HG02642 (cell line): Measurements from ENCODE around the gene CAPRIN1.
"Not testable (repeated sequence)": the region's sequence is repeated elsewhere in the genome, so short reads cannot be mapped to it uniquely, and the experiment has no call there.

Experiments used
- ATAC-seq: cut with Tn5 transposase; IDR thresholded peaks from one replicate; pipeline ENCODE4 v1.9.1; 2021; ENCODE audit warnings: mild to moderate bottlenecking; ENCODE audit not compliant: unreplicated experiment, poor library complexity

CAPRIN1 gene

DNA sequence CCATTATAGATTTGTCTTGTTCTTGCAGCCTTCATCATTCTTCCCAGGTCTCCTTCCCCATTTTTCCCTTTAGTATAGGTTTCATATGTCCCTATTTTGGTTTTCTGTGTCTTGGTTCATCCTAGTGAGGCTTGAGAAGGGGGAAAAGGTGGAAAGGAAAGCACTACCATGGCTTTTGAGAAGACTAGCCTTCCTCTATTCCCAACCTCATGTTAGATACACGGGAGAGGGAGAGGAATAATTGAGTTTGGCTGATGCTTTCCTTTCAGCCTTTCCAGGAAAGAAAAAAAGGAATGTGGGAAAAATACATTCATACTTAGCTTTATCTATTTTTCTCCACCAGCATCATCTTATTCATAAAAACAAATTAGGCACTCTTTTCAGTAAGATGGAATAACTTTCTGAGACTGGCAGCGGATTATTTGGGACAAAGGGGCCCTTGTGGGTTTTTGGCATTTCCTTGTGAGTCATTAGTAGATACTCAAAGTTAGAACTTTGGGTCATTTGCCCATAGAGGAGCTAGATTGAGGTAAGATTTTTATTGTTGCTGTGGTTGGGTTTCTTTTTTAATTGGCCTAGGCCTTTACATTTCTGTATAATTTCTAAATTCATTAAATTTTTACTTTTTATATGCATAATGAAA lies 23.8 kb downstream of the CAPRIN1 start:
- ATAC-seq: no peak

DNA sequence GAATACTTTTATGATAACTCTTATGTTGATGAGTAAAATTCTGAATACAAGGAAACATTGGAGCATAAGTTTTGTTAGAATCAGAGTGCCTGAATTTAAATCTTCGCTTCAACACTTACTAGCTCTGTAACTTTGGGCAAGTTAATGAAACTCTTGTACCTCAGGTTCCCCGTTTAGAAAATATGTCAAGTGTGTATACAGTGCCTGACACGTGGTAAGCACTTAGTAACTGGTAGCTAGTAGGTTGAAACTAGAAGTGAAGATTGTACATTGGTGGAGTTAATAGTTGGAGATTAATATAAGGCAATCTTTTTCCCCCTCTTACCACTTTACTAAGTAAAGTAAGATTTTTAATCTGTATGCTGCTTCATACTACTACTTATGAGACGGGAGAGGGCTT lies 29.1 kb downstream of the CAPRIN1 start:
- no peak for ATAC-seq

DNA sequence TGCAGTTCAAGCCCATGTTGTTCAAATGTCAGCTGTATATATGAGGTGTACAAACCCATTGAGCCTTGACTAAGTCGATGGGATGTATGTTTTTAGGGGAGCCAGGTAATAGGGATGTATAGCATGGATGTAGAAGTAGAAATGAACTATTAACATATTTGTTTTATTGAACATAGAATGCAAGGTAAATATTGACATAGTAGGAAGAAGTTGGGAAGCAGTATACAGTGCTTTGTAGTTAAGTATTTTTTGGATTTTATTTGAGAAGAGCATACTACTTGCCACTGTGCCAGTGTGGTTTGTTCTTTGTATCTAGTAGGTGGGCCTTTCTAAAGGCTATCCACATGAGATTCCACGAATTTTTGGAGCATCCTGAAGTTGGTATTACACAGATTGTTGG lies 33.1 kb downstream of the CAPRIN1 start:
- ATAC-seq: no peak

DNA sequence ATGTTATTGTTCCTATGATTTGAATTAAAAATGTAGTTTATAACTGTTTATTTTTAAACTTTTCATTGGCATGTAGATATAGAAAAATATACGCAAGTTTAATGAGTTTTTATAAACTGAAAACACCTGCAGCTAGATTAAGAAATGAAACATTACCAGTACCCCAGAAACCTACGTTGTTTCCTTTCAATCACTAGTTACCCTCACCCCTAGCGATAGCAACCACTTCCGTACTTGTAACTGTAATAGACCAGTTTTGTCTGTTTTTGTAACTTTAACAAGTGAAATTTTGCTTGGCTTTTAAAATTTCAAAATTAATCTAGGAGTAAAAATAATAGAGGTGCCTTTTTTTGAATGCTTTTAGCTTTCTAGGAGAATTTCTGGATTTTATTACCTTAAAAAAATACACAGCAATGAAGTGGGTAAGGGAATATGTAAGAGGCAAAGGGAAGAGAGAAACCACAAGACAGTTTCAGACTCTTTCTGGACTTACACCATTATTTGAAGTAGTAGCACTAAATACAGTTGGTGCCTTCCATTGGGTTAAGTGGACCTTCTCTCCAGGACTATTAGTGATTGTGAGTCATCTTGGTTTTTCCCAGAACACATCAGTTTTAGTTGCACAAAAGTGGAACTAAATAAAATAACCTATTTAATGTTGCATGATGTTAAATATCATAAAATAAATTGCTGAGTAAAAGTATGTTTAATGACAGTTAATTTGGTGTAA lies 35.2 kb downstream of the CAPRIN1 start:
- no peak for ATAC-seq

DNA sequence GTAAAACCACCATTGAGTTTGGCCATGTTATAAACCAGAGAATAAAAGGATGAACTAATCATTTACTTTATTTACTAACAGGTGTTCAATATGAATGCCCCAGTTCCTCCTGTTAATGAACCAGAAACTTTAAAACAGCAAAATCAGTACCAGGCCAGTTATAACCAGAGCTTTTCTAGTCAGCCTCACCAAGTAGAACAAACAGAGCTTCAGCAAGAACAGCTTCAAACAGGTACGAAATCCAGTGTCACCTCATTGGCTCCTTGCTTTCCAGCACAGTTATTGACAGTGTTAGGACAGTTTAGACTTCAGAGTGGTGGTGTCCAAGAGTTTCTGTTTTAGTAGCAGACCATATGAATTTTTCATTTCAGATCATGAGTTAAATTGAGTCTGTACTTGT lies 40.3 kb downstream of the CAPRIN1 start:
- no peak for ATAC-seq

DNA sequence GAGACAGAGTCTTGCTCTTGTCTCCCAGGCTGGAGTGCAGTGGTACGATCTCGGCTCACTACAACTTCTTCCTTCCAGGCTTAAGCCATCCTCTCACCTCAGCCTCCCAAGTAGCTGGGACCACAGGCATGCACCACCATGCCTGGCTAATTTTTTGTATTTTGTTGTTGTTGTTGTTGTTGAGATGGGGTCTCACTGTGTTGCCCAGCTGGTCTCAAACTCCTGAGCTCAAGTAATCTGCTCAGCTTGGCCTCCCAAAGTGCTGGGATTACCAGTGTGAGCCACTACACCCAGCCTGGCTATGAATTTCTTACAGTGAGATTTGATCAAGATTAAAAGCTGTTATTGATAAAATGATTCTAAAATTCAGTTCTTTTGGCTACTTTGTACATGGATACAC lies 43.4 kb downstream of the CAPRIN1 start:
- ATAC-seq: not testable (repeated sequence)

DNA sequence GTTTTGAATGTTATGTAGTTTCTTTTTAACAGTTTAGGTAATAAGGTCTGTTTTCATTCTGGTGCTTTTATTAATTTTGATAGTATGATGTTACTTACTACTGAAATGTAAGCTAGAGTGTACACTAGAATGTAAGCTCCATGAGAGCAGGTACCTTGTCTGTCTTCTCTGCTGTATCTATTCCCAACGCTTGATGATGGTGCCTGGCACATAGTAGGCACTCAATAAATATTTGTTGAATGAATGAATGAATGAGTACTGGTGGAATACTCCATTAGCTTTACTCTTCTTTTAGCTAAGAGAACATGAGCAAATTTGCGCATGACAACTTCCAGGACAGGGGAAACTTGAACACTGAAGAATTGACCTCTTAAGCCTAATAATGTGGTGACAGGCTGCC lies 47.3 kb downstream of the CAPRIN1 start:
- no peak for ATAC-seq

DNA sequence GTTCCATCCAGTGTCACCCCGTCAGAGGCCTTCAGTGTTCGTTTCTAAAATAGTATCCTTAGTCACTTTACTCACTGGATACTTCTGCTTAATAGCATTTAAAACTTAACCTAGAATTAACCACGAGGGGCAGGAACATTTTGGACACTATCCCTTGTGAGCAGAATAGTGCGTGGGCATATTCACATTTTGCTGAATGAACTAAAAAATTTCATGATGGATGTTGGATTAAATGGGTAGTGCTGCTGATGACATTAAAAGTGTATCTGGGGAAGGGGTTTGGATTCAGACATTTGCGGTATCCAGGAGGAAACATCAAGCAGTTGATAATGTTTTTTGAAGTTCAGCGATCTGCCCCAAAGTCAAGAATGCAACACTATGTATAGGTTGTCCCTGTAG lies 53.1 kb downstream of the CAPRIN1 start:
- ATAC-seq: no peak

DNA sequence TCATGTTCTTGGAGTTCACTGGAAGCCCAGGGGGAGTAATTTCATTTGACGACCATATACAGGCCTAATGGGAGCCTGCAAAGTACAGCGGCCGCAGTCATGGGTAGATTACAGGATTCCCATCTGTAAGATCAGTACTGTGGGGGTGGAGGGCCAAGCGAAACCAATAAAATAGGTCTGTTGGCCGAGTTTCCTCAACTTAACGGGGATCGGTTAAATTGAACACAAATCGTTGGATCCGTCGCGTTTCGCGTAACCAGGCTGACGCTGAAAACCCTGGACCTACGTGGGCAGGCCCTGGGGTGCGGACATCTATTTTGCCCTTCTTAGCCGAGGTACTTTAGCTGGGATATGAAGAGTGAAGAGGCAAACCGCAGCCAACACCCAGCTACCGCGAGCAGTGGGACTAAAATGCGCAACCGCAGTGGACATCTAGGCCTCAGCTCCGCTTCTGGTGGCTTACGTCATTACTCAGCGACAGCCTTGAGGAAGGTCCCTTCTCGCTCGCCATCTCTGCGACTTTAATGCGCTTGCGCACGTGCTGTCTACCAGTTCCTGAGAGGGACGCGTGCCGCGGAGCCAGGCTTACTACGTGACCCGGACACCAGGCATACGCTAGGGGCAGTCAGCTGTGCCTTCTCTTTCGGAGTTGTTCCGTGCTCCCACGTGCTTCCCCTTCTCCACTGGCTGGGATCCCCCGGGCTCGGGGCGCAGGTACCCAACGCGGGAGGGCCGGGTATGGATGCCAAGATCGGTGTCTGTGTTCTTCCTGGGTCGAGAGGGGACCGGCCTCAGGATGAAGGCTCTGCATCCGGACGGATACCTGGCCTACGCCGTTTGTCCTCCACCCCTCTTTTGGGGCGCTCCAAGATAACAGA lies 53.8 kb downstream of the CAPRIN1 start, which contains the start of gene NAT10:
Gene NAT10 (plus strand): TSS at position 551 of the 878 bp plus-strand sequence. CDS start 2,597 bp downstream, outside the sequence.
- ATAC-seq: peak; percentile 92

DNA sequence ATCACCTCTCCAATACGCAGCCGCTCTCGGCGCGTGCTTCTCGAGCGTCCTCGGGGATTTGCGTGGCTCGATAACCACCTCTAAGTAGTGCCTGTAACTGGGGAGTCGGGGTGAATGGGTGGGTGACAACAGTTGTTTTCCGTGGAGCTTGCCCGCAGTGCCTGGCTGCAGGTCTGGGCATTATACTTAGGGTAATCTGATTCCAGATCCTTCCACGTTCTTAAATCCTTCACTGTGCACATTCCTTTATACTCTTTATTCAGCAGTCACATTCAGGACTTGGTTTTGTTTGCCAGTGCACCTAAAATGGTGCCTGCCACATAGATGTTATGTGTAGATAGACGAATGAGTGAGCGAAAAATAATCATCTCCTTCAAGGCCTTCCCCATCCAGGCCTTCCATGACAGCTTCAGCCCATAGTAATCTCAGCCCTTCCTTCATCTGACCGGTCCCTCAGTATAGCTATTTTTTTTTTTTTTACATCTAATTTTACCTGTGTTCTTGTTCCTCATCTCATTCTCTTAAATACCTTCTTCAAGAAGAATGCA lies 54.5 kb downstream of the CAPRIN1 start:
- ATAC-seq: no peak

DNA sequence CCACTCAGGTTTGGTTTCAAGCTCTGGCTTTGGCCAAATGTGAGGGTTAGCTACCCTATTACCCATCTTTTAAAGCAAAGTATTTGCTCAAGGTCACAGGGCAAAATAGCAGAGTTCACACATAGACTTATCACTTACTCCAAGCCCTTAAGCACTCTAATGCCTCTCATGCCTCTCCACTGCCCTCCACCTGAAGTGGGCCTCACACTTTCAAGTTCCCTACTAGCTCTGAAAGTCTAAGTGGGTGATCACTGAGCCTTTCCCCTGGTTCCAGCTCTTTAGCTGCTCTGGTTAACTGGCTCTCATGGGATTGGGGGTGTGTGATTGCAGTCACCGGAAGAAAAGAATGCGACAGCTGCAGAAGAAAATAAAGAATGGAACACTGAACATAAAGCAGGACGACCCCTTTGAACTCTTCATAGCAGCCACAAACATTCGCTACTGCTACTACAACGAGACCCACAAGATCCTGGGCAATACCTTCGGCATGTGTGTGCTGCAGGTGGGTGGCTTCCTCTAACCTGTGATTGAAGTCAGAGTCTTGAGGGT lies 60.3 kb downstream of the CAPRIN1 start:
- ATAC-seq: no peak

DNA sequence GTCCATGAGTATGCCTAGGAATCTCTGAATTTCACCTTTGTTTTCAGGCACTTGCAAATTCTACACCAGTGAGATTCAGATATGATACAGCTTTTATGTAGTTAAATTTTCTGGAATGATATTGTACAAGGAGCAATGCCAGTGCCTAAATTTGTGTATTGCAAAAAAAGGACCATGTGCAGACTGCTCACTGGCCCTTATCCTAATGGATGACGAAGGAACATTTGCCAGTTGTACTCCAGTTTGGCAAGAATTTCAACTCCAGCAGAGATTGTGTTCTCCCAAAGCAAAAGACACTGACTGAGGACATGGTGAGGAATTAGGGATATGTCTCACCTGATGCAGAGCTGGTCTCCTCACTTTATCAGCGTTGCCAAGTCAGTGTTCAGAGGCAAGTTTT lies 62.5 kb downstream of the CAPRIN1 start:
- no peak for ATAC-seq

DNA sequence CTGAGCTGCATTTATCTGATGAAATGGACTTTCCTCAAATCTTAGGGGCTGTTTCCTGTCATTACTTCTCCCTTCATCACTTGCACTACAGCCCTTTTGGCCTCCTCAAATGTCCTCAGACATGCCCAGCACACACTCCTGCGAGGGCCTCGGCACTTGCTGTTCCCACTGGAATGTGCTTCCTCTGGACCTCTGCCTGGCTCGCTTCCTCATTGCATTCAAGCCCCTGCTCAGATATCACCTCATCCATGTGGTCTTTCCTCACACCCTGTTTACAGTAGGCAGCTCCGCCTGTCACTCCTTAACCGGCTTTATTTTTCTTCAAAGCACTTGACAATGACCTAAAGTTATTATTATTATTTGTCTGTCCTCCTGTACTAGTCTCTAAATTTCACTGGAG lies 62.9 kb downstream of the CAPRIN1 start:
- no peak for ATAC-seq

DNA sequence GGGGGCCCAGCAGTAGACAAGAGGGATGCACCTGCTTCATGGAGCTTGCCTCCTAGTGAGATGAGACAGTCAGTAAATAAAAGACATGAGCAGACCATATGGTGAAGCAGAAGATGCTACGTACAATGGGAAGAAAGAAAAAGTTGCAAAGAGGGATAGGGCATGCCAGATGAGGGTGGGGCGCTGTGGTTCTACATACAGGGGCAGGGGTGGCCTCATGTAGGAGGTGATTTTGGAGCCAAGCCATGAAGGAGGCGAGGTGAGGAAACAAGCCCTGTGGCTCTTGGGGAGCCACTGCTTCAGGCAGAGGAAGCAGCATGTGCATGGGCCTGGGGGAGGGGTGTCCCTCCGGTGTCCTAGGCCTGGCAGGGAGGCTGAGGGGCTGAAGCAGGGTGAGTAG lies 69.1 kb downstream of the CAPRIN1 start:
- no peak for ATAC-seq

DNA sequence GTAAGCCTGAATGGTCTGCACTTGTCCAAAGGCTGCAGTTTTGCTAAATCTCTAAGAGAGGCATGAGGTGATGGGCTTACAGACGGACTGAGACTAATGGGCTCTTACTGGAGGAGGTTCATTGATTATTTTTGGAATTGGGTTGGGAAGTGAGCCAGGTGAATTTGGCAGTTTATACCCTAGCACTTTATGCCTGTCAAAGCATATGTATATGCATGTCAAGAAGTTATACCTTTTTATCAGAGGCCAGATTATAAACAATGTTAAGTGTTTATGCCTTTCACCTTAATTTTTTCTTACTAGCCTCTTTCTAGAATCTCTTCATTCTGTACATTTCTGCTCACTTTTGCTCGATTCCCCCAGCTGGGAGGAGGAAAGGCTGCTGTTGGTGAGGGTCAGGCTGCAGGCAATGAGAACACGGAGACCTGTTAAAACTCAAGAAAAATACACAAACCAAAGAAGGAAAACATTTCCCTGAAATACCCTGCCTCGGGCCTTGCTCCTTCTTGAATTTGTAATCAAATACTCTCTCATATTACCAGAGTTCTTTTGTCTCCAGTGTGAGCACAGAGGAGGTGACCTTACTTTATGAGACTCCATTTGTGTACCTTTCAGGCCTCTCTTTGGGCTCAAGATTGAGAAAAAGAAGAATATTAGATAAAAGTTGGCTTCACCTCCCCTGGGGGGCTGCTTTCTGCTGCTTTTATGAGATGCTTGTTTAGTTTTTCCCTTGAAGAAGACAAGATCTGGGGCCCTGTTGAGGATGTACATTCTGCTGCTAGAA lies 73.5 kb downstream of the CAPRIN1 start:
- ATAC-seq: no peak

DNA sequence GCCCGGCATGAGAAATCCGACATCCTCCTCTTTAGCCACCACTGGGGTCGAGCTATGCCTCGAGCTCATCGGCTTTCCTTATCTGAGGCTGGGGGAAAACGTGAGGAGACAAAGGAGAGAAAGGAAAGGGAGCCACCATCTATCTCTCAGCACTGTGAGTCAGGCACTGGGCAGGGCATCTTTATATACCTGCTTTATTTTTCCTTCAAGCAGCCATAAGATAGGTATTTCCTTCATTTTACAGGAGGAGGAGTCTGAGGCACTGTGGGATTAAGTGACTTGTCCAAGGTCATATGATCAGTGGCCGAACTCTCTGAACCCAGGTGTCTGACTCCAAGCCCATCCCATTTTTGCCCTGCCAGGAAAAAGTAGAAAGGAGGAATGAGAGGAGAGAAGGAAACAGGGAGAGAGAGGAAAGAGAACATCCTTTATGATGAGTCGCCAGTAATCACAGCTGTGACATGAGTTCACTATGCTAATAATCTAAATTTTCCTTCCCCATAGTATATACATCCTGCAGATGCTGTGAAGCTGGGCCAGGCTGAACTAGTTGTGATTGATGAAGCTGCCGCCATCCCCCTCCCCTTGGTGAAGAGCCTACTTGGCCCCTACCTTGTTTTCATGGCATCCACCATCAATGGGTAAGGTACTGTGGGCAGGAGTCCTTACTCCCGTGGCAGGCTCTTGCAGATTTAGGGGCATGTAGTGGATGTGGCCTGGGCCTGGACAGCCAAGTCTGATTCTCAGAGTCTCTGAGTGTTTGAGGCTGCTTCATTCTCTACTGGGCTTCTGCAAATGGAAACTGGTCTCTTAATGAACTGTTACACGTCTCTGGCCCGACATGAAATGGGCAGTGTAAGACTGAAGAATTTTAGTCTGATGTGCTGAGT lies 75.7 kb downstream of the CAPRIN1 start:
- no peak for ATAC-seq

DNA sequence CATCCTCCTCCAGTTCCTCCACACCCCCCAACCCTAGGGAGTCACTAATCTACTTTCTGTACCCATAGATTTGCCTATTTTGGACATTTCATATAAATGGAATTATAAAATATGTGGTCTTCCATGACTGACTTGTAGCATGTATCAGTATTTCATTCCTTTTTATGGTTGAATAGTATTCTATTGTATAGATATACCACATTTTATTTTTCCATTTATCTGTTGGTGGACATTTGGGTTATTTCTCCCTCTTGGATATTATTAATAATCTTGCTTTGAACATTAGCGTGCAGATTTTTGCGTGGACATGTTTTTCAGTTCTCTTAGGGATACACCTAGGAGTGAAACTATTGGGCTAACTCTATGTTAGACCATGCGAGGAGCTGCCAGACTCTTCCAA lies 77.3 kb downstream of the CAPRIN1 start:
- ATAC-seq: no peak

DNA sequence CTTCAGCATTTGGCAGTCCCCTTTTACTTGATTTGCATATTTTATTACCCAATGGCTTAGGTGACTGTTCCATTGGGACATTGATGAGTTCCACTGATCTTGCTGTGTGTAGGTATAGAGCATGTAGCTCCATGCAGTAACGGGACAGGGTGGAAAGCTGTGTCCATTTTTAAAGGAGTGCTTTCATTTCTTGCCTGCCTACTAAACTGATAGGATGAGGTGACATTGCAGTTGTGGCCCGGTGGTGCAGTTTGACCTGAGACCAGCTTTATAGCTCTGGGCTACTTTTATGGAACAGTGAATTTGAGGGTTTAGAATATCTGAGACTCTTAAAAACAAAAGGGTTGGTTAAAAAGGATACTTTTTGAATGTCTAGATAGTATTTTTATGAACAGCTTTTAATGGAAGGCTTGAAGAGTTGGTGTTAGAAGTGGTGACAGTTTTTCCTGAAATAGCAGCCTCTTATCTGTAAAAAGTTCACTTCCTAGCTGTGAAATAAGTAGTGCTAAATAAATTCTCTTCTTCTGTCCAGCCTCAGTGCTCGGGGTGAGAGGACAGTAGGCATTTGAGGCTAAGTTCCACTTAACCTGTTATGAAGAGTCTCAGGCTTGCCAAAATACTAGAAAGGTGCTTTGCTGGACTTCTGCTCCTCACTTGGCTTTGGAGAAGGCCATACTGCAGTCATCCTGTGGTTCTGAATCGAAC lies 80.9 kb downstream of the CAPRIN1 start:
- ATAC-seq: no peak
